ENCODE measurements around the gene TBCB.
"Not testable (repeated sequence)": the region's sequence is repeated elsewhere in the genome, so short reads cannot be mapped to it uniquely, and the experiment has no call there.

The TBCB gene, protein sequence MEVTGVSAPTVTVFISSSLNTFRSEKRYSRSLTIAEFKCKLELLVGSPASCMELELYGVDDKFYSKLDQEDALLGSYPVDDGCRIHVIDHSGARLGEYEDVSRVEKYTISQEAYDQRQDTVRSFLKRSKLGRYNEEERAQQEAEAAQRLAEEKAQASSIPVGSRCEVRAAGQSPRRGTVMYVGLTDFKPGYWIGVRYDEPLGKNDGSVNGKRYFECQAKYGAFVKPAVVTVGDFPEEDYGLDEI

GRCh38 chr19:36115453-36116343 lies at the start of gene TBCB:
TBCB (plus strand) TSS chr19:36115468; CDS start chr19:36115561, 93 bp downstream.
- DNase-seq (ENCODE audit: low read depth in 4 of 4, low spot score in 1 of 4): peak; percentile 84 to 94 (median 89)

- no peak for DNase-seq (ENCODE audit: low read depth in 4 of 4, low spot score in 1 of 4)
These were observed 47.6 kb upstream of the TBCB start for GRCh38 chr19:36067681-36068080.

GRCh38 chr19:36068810-36069499 lies 46.3 kb upstream of the TBCB start:
- DNase-seq (ENCODE audit: low read depth in 4 of 4, low spot score in 1 of 4): not testable (repeated sequence)

DNA sequence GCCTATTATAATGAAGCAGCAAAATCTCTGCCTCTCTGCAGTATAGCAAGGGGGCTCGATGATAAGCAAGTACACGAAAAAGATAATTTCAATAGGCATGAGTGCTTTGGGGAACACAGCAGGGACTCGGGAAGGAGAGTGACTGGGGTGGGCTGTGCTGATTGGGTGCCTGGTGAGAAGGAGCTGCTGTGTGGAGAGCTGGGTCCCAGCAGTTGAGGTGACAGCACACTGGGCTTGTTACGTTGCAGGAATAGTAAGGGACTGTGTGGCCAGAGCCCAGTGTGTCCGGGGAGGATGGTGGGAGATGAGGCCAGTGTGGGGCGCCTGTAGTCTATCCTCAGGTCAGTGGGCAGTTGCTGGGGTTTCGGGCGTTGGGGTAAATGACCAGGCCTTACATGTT lies 43.2 kb upstream of the TBCB start:
- no peak for DNase-seq (ENCODE audit: low read depth in 4 of 4, low spot score in 1 of 4)

- no peak for DNase-seq (ENCODE audit: low read depth in 4 of 4, low spot score in 1 of 4)
These were observed 42.0 kb upstream of the TBCB start for GRCh38 chr19:36073121-36073876.

DNA sequence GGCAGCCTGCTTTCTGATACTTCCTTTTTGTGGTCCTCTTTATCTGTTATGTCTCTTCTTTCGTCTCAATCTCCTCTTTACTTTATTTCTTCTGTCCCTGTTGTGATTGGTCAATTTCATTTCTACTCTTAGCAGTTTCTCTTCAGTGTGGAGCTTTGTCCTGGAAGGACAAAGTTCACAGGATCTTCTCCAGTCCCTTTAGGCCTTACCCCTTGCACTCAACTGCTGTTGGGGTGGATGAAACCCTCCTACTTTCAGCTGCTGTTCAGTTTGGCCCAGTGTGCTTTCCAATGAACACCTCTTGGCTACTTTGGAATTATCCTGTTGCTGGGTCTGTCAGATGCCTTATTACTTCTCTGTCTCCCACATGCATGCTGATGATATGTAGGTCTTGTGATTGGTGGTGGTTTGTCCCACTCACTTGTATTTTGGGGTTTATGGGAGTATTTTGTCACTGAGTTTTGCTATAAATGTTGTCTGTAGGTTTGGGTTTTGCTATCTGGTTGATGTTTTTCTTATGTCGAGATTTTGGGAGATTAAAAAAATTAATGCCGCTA lies 35.8 kb upstream of the TBCB start:
- no peak for DNase-seq (ENCODE audit: low read depth in 4 of 4, low spot score in 1 of 4)

- no peak for DNase-seq (ENCODE audit: low read depth in 4 of 4, low spot score in 1 of 4)
These were observed 33.9 kb upstream of the TBCB start for GRCh38 chr19:36081385-36081784.

DNA sequence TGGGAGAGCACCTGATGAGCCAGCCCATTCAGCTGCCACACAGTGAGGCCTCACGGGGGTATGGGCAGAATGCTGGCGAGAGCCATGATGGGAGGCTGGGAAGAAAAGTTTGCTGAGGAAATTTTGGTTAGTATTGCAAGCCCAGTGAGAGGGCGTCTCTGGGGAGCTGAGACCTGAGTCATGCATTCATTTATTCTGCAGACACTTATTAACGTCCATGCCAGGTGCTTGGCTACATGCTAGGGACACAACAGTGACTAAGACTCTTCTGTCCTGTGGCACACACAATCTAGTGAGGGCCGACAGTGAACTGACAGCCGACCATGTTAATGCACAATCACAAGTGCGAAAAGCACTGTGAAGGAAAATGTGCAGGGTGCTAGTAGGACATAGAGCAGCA lies 33.4 kb upstream of the TBCB start:
- no peak for DNase-seq (ENCODE audit: low read depth in 4 of 4, low spot score in 1 of 4)

DNA sequence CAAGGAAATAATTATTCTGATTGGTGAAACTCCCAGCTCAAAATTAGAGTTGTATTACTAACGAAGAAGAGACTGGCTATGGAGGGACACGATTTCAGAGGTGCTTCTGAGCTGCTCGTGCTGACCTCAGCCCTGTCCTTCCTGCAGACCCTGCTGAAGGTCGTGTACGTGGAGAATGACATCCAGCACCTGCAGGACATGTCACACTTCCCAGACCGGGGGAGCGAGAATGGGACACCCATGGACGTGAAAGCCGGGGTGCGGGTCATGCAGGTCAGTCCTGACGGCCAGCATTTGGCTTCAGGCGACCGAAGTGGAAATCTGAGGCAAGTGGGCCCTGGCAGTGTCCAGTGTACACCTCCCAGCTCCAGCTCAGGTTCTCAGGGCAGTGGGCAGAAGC lies 32.4 kb upstream of the TBCB start:
- no peak for DNase-seq (ENCODE audit: low read depth in 4 of 4, low spot score in 1 of 4)

GRCh38 chr19:36084231-36085009 lies 30.8 kb upstream of the TBCB start:
- no peak for DNase-seq (ENCODE audit: low read depth in 4 of 4, low spot score in 1 of 4)

DNA sequence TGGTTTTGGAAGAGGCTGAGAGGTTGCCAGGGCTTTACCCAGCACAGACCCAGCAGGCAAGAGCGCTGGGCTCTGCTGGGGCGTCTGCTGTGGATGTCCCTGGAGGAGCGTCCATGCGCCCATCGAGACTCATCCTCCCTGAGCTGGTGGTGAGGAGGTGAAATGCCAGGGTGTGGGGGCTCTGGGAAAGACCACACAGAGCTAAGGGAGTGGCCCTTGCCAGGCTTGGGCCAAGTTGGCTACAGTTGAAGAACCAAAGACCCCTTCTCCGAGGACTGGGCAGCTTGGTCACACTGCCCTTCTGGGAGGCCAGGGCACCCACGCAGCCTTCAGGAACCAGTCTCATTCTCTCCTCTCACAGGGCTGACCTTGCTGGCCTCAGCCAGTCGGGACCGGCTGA lies 28.9 kb upstream of the TBCB start:
- DNase-seq (ENCODE audit: low read depth in 4 of 4, low spot score in 1 of 4): no peak

- DNase-seq (ENCODE audit: low read depth in 4 of 4, low spot score in 1 of 4): no peak
These were observed 25.4 kb upstream of the TBCB start for GRCh38 chr19:36089847-36090246.

GRCh38 chr19:36090910-36091695 lies 24.2 kb upstream of the TBCB start:
- DNase-seq (ENCODE audit: low read depth in 4 of 4, low spot score in 1 of 4): no peak

DNA sequence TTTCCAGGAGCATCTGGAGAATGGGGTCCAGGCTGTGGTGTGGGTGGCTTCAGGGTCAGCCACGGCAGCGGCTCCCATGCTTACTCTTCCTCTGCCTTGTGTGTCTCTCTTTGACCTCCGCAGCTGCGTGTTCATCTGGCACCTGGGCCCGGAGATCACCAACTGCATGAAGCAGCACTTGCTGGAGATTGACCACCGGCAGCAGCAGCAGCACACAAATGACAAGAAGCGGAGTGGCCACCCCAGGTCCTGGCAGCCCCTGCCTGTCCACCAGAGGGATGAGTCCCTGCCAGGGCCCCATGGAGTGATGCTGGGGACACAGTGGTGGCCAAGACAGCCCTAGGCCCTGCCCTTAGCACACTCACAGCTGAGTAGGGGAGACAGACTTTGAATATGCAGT lies 22.7 kb upstream of the TBCB start:
- no peak for DNase-seq (ENCODE audit: low read depth in 4 of 4, low spot score in 1 of 4)

- DNase-seq (ENCODE audit: low read depth in 4 of 4, low spot score in 1 of 4): peak in 1 of 4 experiments; percentile 18
These were observed 22.1 kb upstream of the TBCB start for GRCh38 chr19:36093146-36093662.

DNA sequence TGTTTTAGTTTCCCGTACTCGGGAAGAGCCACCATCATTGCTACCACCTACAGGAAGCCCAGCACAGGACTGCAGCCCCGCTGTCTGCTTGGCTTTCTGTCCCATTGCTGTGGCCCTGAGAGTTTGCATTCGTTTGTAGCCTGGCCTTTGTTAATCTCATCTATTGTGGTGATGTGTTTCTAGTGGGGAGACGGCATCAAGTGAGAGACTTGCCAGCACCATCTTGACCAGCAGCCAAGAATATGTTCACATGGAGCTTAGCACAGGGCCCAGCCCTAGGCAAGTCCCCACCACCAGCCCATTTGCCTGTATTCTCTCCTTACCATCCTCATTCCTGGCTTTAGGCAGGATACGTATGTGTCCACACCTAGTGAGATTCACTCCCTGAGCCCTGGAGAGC lies 21.6 kb upstream of the TBCB start:
- DNase-seq (ENCODE audit: low read depth in 4 of 4, low spot score in 1 of 4): no peak

DNA sequence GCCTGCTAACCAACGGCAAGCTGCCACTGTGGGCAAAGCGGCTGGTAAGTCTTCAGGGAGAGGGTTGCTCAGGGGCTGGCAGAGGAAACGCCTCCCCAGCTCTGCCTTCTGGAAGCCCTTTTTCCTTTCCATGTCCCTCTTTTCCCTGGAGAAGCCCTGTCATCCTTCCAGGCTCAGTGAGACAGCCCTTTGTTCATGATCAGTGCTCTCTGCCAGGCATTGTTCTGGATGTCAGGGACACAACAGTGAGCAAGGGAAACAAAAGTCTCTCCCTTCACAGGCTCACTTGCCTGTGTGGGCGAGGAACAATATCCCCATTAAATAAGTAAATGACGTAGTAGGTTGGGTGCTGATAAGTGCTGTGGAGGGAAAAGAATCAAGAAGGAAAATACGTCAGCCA lies 18.2 kb upstream of the TBCB start:
- DNase-seq (ENCODE audit: low read depth in 4 of 4, low spot score in 1 of 4): no peak

- no peak for DNase-seq (ENCODE audit: low read depth in 4 of 4, low spot score in 1 of 4)
These were observed 16.0 kb upstream of the TBCB start for GRCh38 chr19:36099166-36099785.

GRCh38 chr19:36100476-36100875 lies 14.8 kb upstream of the TBCB start:
- no peak for DNase-seq (ENCODE audit: low read depth in 4 of 4, low spot score in 1 of 4)

All from stimulated activated CD4-positive, alpha-beta T cell treated with anti-CD3 and anti-CD28 coated beads, Interleukin-1b, Interleukin-23, amount 100 ng/mL, for 24 hours (primary cell).